Measurements from ENCODE around the gene SMIM20. TPM values are rescaled to one million over a fixed set of nuclear protein-coding genes. Genes with fewer than 3 reads are reported as not detected.
"Not testable (repeated sequence)": the region's sequence is repeated elsewhere in the genome, so short reads cannot be mapped to it uniquely, and the experiment has no call there.

SMIM20 gene
- total RNA-seq, 2 donors from 2014 or later: 19.7 to 21.3 TPM

GRCh38 chr4:25884031-25884782 is 29.8 kb upstream of the SMIM20 start:
- no peaks in the 10 kb centered on the region for H3K36me3 Mint-ChIP-seq
- no peak overlapping the region for H3K27ac Mint-ChIP-seq
- no peaks in the 10 kb centered on the region for H3K9me3 Mint-ChIP-seq
- no peak for ATAC-seq
- no peak for DNase-seq (ENCODE audit: low spot score in 2 of 2)

- ATAC-seq: no peak
- H3K36me3 Mint-ChIP-seq: no peaks in the 10 kb centered on the region
Observed at GRCh38 chr4:25888781-25889180, 25.2 kb upstream of the SMIM20 start.

DNA sequence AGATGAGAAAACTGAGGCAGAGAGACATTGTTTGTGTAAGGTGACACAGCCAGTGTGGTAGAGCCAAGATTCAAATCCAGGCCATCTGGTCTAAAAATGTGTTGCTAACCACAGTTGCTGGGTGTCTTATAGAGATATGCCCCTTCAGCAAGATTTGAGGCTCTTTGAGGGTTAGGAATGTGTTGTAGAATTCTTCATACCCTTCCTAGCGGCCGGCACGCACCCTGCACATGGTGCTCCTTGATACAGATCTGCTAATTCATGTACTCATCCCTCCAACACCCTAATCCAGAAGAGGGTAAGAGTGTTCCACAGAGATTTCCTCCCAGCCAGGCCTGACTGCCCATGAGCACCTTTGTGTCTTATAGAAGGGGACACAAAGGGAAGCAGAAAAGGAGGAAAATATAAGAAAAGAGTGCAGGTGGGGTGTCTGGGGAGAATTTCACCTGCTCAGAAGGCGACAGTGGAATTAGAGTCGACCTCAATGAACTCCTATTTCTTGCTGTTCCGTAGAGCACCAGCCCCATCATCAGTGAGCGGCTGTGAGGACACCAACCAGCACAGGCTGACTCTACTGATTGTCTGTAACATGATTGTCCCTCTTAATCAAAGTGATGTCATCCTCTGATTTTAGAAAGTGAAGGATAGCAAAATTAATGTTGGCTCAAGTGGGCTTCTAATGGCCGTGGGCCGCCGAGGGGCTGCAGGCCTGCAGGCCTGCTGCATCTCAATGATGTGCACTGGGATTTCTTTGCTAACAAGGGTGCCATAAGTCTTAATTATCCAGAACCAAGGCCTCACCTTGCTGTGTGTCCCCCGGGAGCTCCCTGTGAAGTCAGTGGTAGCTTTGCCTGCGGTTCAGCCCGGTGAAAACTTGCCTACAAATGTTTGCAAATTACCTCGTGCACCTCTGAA is 24.2 kb upstream of the SMIM20 start:
- no peak overlapping the region for H3K27ac Mint-ChIP-seq
- DNase-seq (ENCODE audit: low spot score in 2 of 2) (no peak), ATAC-seq (no peak)
- H3K36me3 Mint-ChIP-seq: no peaks in the 10 kb centered on the region
- H3K9me3 Mint-ChIP-seq: no peaks in the 10 kb centered on the region

More at GRCh38 chr4:25888781-25889180, 25.2 kb upstream of the SMIM20 start:
- no peak for DNase-seq (ENCODE audit: low spot score in 2 of 2)
- peak overlapping the region in 1 of 2 donors; percentile 2 for H3K27ac Mint-ChIP-seq
- H3K9me3 Mint-ChIP-seq: no peaks in the 10 kb centered on the region

GRCh38 chr4:25890571-25891485 is 23.2 kb upstream of the SMIM20 start:
- DNase-seq (ENCODE audit: low spot score in 2 of 2) (no peak), ATAC-seq (no peak)
- no peaks in the 10 kb centered on the region for H3K36me3 Mint-ChIP-seq
- no peak overlapping the region for H3K27ac Mint-ChIP-seq
- no peaks in the 10 kb centered on the region for H3K9me3 Mint-ChIP-seq

DNA sequence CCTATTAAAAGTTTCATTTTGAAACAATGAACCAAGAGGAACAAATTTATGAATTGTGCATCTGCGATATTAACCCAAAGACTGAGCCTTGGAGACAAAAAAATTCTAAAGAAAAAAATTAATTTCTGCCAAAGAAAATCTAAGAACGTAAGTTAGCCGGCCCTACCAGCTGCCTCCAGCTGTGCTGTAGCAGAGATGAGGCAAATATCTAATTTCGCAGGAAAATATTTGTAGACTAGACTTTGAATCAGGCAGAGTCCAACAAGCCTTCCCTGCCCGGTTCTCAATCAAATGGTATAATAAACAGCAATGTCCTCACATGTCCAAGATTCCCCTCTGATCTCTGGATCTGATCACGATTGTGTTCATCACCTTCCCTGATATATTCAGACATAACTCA is 21.2 kb upstream of the SMIM20 start:
- Mint-ChIP-seq H3K36me3 (no peaks in the 10 kb centered on the region), H3K27ac (no peak overlapping the region), H3K9me3 (no peaks in the 10 kb centered on the region)
- ATAC-seq: no peak
- no peak for DNase-seq (ENCODE audit: low spot score in 2 of 2)

DNA sequence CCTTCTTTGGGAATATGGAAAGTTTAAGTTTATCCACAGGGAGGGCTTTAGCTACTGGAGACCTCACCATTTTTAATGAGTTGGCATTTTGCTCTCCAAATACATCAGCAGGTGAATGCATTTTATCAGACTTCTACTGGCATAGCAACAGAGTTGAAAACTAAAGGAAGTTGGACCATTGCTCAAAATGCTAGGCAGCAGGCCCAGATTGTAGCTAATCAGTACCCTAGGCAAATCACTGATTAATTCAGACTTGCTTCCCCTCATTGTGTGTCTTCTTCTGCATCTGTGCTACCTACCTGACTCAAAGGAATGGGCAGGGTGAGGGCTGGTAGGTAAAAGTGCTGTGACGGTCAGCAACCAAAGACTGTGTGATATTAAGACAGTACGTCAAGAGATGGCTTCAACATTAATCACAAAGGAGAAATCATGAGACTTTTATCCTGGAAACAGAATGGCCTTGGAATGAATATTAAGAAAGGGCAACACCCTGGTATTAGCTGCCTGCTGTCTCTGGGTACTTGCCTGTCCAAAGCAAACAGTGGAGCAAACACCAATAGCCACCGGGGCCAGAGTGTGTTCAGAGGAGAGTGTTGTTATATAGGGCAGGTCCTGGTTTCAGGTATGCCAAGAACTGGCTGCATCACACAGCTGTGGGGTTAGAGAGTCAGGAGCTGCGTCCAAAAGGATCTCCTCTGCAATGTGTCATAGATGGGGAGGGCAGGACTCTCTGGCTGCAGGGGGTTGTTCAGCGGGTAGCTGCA is 17.1 kb upstream of the SMIM20 start:
- no peak for DNase-seq (ENCODE audit: low spot score in 2 of 2)
- Mint-ChIP-seq H3K9me3 (no peaks in the 10 kb centered on the region), H3K36me3 (no peaks in the 10 kb centered on the region), H3K27ac (no peak overlapping the region)
- no peak for ATAC-seq

DNA sequence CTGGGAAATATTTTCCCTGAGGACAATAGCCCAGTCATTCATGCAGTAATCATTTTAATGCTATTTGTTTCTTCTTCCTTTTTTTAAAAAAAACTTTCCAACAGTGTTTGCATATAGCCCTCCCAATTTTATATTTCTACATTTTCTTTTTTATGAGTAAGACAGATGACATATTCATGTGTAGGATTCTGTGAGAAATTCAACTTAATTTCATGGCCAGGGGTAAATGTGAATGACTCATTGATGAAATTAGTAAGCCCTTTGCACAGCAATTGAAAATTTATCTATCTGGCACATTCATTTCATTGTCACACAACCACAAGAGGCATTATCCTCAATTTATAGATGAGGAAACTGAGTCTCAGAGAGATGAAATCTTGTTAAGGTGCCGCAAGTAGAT is 13.7 kb upstream of the SMIM20 start:
- Mint-ChIP-seq H3K9me3 (no peaks in the 10 kb centered on the region), H3K36me3 (no peaks in the 10 kb centered on the region), H3K27ac (no peak overlapping the region)
- DNase-seq (ENCODE audit: low spot score in 2 of 2) (no peak), ATAC-seq (peak in 1 of 2 donors; percentile 35)

- H3K9me3 Mint-ChIP-seq: no peaks in the 10 kb centered on the region
- no peaks in the 10 kb centered on the region for H3K36me3 Mint-ChIP-seq
- ATAC-seq (no peak), DNase-seq (ENCODE audit: low spot score in 2 of 2) (no peak)
- H3K27ac Mint-ChIP-seq: no peak overlapping the region
Observed at GRCh38 chr4:25901030-25901430, 13.0 kb upstream of the SMIM20 start.

DNA sequence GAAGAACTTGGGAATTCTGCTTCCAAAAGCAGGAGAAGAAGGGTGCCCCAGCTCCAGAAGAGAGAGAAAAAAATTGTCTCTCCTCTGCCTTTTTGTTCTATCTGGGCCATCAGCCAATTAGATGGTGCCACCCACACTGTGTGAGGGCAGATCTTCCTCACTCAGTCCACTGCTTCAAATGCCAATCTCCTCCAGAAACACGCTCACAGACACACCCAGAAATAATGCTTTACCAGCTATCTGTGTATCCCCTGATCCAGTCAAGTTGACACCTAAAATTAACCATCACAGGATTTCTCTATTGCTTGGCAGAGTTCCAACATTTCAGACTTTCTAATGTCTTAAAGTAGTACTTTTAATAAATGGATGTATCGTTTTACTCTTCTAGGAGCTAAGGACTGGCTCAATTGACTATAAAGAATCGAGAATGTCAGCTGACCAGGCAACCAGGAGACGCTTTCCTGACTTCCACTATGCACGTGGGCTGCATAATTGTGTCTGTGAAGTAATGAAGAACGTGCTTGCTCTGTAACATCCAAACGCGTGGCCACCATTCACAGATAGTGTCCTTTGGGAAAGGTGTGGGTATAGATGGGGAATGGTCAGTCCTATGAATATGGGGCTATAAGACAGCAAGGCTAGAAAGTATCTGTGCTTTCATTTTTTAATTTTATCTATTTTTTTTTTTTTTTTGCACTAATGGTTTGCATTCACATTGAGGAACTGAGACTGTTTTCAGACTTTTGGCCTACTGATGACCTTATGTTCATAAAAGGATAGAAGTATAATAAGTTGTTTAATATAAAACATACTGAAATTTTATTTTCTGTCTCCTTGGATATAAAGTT is 9.9 kb upstream of the SMIM20 start:
- DNase-seq (ENCODE audit: low spot score in 2 of 2) (no peak), ATAC-seq (no peak)
- no peaks in the 10 kb centered on the region for H3K9me3 Mint-ChIP-seq
- no peak overlapping the region for H3K27ac Mint-ChIP-seq
- H3K36me3 Mint-ChIP-seq: peaks cover 0 to 7% of the 10 kb centered on the region in 2 donors

- H3K36me3 Mint-ChIP-seq: peaks cover 0 to 7% of the 10 kb centered on the region in 2 donors
- no peak overlapping the region for H3K27ac Mint-ChIP-seq
- ATAC-seq (no peak), DNase-seq (ENCODE audit: low spot score in 2 of 2) (no peak)
- H3K9me3 Mint-ChIP-seq: no peaks in the 10 kb centered on the region
Observed at GRCh38 chr4:25904748-25905082, 9.3 kb upstream of the SMIM20 start.

- H3K36me3 Mint-ChIP-seq: peaks cover 0 to 7% of the 10 kb centered on the region in 2 donors
- H3K9me3 Mint-ChIP-seq: no peaks in the 10 kb centered on the region
- H3K27ac Mint-ChIP-seq: no peak overlapping the region
- no peak for ATAC-seq
- no peak for DNase-seq (ENCODE audit: low spot score in 2 of 2)
Observed at GRCh38 chr4:25905371-25905770, 8.6 kb upstream of the SMIM20 start.

GRCh38 chr4:25906113-25906512 is 7.9 kb upstream of the SMIM20 start:
- not testable (repeated sequence) for H3K36me3 Mint-ChIP-seq; H3K27ac Mint-ChIP-seq; DNase-seq (ENCODE audit: low spot score in 2 of 2); H3K9me3 Mint-ChIP-seq; ATAC-seq

DNA sequence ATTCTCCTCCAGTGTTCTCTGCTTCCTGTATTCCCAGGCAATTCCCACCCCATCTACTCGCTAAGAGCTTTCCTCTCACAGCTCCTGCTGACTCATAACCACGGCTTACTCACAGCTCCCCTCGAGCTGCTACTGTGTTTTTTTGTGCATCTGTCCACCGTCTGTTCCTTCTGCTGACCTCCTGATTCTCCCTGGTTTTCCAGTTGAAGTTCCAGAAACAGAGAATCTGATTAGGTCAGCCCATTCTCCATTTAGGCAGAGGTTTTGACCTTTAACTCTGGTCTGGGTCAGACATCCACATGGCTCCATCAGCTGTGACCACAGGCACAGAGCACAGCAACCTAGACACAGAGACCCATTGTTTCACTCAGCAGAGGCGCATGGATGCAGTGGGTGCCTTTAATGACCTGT is 5.5 kb upstream of the SMIM20 start:
- Mint-ChIP-seq H3K27ac (peak overlapping the region in 1 of 2 donors; percentile 6), H3K36me3 (peaks cover 0 to 12% of the 10 kb centered on the region in 2 donors), H3K9me3 (no peaks in the 10 kb centered on the region)
- ATAC-seq (peak in 1 of 2 donors; percentile 31), DNase-seq (ENCODE audit: low spot score in 2 of 2) (no peak)

GRCh38 chr4:25911356-25911755 is 2.7 kb upstream of the SMIM20 start:
- Mint-ChIP-seq H3K27ac (no peak overlapping the region), H3K9me3 (no peaks in the 10 kb centered on the region), H3K36me3 (peaks cover 8 to 25% of the 10 kb centered on the region in 2 donors)
- DNase-seq (ENCODE audit: low spot score in 2 of 2) (no peak), ATAC-seq (no peak)

Measured in activated naive CD4-positive, alpha-beta T cell treated with anti-CD3 and anti-CD28 coated beads, Interleukin-2, amount 50 U/mL, for 72 hours (primary cell).